ENCODE data around the gene SPECC1. TPM values are rescaled to one million over a fixed set of nuclear protein-coding genes. Genes with fewer than 3 reads are reported as not detected.

SPECC1 gene
- total RNA-seq, 1 donor from 2014 or later = 91.9 TPM

GRCh38 chr17:20242271-20242670, 233.1 kb downstream of the SPECC1 start:
- H3K27ac Mint-ChIP-seq (ENCODE audit: unreplicated experiment) = no peak overlapping the region
- H3K4me3 Mint-ChIP-seq (ENCODE audit: unreplicated experiment) = no peak overlapping the region
- no peak for DNase-seq (ENCODE audit: low spot score)
- H3K4me1 Mint-ChIP-seq (ENCODE audit: low read depth) = no peaks in the 10 kb centered on the region
- H3K9me3 Mint-ChIP-seq (ENCODE audit: low read depth) = no peaks in the 10 kb centered on the region
- TF ChIP-seq, protein P1, sequence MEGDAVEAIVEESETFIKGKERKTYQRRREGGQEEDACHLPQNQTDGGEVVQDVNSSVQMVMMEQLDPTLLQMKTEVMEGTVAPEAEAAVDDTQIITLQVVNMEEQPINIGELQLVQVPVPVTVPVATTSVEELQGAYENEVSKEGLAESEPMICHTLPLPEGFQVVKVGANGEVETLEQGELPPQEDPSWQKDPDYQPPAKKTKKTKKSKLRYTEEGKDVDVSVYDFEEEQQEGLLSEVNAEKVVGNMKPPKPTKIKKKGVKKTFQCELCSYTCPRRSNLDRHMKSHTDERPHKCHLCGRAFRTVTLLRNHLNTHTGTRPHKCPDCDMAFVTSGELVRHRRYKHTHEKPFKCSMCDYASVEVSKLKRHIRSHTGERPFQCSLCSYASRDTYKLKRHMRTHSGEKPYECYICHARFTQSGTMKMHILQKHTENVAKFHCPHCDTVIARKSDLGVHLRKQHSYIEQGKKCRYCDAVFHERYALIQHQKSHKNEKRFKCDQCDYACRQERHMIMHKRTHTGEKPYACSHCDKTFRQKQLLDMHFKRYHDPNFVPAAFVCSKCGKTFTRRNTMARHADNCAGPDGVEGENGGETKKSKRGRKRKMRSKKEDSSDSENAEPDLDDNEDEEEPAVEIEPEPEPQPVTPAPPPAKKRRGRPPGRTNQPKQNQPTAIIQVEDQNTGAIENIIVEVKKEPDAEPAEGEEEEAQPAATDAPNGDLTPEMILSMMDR (IDR thresholded peaks at IDR 0.05) = no peak
- peaks cover 24% of the 10 kb centered on the region for H3K36me3 Mint-ChIP-seq (ENCODE audit: low read depth)
- H3K27me3 Mint-ChIP-seq (ENCODE audit: low read depth) = no peaks in the 10 kb centered on the region

DNA sequence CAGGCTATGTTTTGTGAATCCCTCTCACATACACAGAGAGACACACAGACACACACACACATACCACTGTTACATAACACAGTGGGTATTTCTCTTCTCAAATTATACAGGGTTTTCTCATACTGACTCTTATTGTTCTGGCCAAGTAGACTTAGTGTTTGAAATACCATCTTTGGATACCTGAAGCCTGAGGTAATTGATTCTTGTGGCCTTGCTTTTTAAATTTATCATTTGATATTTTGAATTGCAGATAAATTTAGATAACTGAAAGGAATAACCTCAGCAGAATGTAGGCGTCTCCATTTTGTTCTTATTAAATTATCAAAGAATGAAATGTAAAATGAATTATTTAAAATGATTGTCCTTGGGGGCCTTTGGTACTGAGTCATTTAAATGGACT, 234.4 kb downstream of the SPECC1 start:
- Mint-ChIP-seq H3K9me3 (ENCODE audit: low read depth) (peaks cover 3% of the 10 kb centered on the region), H3K27me3 (ENCODE audit: low read depth) (no peaks in the 10 kb centered on the region), H3K4me3 (ENCODE audit: unreplicated experiment) (no peak overlapping the region), H3K4me1 (ENCODE audit: low read depth) (no peaks in the 10 kb centered on the region), H3K36me3 (ENCODE audit: low read depth) (peaks cover 27% of the 10 kb centered on the region), H3K27ac (ENCODE audit: unreplicated experiment) (no peak overlapping the region)
- TF ChIP-seq, protein P1 (IDR thresholded peaks at IDR 0.05) = no peak
- DNase-seq (ENCODE audit: low spot score) = no peak

DNA sequence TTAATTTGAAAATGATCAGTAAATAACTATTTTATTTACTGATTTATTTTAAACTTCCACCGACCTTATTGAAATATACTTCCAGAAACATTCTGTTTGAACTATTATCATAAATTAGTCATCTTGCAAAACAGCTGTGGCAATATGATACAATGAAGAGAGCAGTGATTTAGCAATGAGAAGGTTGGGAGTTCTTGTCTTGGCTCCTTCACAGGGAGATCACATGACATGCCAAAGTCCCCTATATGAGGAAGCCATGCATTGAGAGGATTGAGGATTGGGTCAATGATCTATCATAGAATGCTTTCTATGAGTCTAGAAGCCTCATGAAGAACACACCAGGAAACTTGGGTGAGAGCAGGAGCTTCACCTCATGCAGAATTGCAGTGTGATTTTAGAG, 235.5 kb downstream of the SPECC1 start:
- no peak for DNase-seq (ENCODE audit: low spot score)
- Mint-ChIP-seq H3K4me1 (ENCODE audit: low read depth) (no peaks in the 10 kb centered on the region), H3K27ac (ENCODE audit: unreplicated experiment) (no peak overlapping the region), H3K36me3 (ENCODE audit: low read depth) (peaks cover 36% of the 10 kb centered on the region), H3K9me3 (ENCODE audit: low read depth) (peaks cover 7% of the 10 kb centered on the region), H3K4me3 (ENCODE audit: unreplicated experiment) (no peak overlapping the region), H3K27me3 (ENCODE audit: low read depth) (no peaks in the 10 kb centered on the region)
- TF ChIP-seq, protein P1 (IDR thresholded peaks at IDR 0.05) = no peak

- no peak for DNase-seq (ENCODE audit: low spot score)
- TF ChIP-seq, protein P1 (IDR thresholded peaks at IDR 0.05) = no peak
- Mint-ChIP-seq H3K4me1 (ENCODE audit: low read depth) (no peaks in the 10 kb centered on the region), H3K36me3 (ENCODE audit: low read depth) (peaks cover 37% of the 10 kb centered on the region), H3K27ac (ENCODE audit: unreplicated experiment) (no peak overlapping the region), H3K4me3 (ENCODE audit: unreplicated experiment) (no peak overlapping the region), H3K9me3 (ENCODE audit: low read depth) (peaks cover 9% of the 10 kb centered on the region), H3K27me3 (ENCODE audit: low read depth) (no peaks in the 10 kb centered on the region)
Measured at GRCh38 chr17:20246692-20247091, 237.5 kb downstream of the SPECC1 start.

- DNase-seq (ENCODE audit: low spot score) = no peak
- H3K4me3 Mint-ChIP-seq (ENCODE audit: unreplicated experiment) = no peak overlapping the region
- H3K9me3 Mint-ChIP-seq (ENCODE audit: low read depth) = peaks cover 12% of the 10 kb centered on the region
- no peaks in the 10 kb centered on the region for H3K27me3 Mint-ChIP-seq (ENCODE audit: low read depth)
- TF ChIP-seq, protein P1 (IDR thresholded peaks at IDR 0.05) = no peak
- no peak overlapping the region for H3K27ac Mint-ChIP-seq (ENCODE audit: unreplicated experiment)
- peaks cover 56% of the 10 kb centered on the region for H3K36me3 Mint-ChIP-seq (ENCODE audit: low read depth)
- H3K4me1 Mint-ChIP-seq (ENCODE audit: low read depth) = peaks cover 11% of the 10 kb centered on the region
Measured at GRCh38 chr17:20253323-20253722, 244.2 kb downstream of the SPECC1 start.
